Neuronal stem cell (in vitro differentiated cells): ENCODE measurements around the gene SURF1.

Source experiments
- DNase-seq: peaks from one replicate; pipeline ENCODE4 v3.0.0-alpha.2; 2013; ENCODE audit warnings: low spot score
- H2AFZ ChIP-seq: one replicate; pipeline ENCODE4 v1.6.1; 2013; ENCODE audit warnings: mild to moderate bottlenecking, low read length, inconsistent platforms
- H2AK5ac ChIP-seq: 2 replicates; pipeline ENCODE4 v1.6.1; 2013; ENCODE audit warnings: low read depth, mild to moderate bottlenecking, inconsistent platforms, low read length, moderate library complexity, mixed read lengths
- H2BK120ac ChIP-seq: 2 replicates; pipeline ENCODE4 v1.6.1; 2013; ENCODE audit warnings: low read depth, mild to moderate bottlenecking, inconsistent platforms, low read length, moderate library complexity, mixed read lengths
- H2BK12ac ChIP-seq: one replicate; pipeline ENCODE4 v1.6.1; 2013; ENCODE audit warnings: low read length, inconsistent platforms
- H2BK15ac ChIP-seq: 2 replicates; pipeline ENCODE4 v1.6.1; 2013; ENCODE audit warnings: mild to moderate bottlenecking, low read length, inconsistent platforms, mixed read lengths
- H2BK5ac ChIP-seq: one replicate; pipeline ENCODE4 v1.6.1; 2013; ENCODE audit warnings: inconsistent platforms, mild to moderate bottlenecking, low read length, moderate library complexity
- H3K14ac ChIP-seq: one replicate; pipeline ENCODE4 v1.6.1; 2013; ENCODE audit warnings: low read length, inconsistent platforms
- H3K18ac ChIP-seq: 2 replicates; pipeline ENCODE4 v1.6.1; 2013; ENCODE audit warnings: low read length, inconsistent platforms
- H3K23ac ChIP-seq: 2 replicates; pipeline ENCODE4 v1.6.1; 2013; ENCODE audit warnings: low read depth, mild to moderate bottlenecking, mixed read lengths, low read length, inconsistent platforms; ENCODE audit not compliant: poor library complexity
- H3K27ac ChIP-seq: replicated peaks from 3 replicates; pipeline ENCODE4 v1.5.1; 2013; ENCODE audit warnings: low read length, inconsistent platforms
- H3K27me3 ChIP-seq, 3 experiments: 2 replicates each; pipeline ENCODE4 v1.6.1; 2013; ENCODE audit warnings: low read length in 3 of 3, mild to moderate bottlenecking in 2 of 3, inconsistent platforms in 1 of 3, low read depth in 1 of 3, mixed read lengths in 1 of 3, moderate library complexity in 1 of 3; ENCODE audit not compliant: control insufficient read depth in 3 of 3, insufficient read depth in 3 of 3
- H3K36me3 ChIP-seq, 2 donors: replicated peaks in 1 of 2; 2 replicates each; pipeline ENCODE4 v1.6.1; 2013; ENCODE audit warnings: low read length in 2 of 2; ENCODE audit not compliant: control insufficient read depth in 2 of 2, insufficient read depth in 2 of 2
- H3K4ac ChIP-seq: 2 replicates; pipeline ENCODE4 v1.6.1; 2013; ENCODE audit warnings: inconsistent platforms, mild to moderate bottlenecking, low read length, moderate library complexity
- H3K4me1 ChIP-seq, 2 donors: 1 replicate in 1 of 2; 2 replicates in 1 of 2; pipeline ENCODE4 v1.6.1; 2013; ENCODE audit warnings: low read length in 2 of 2, low read depth in 1 of 2; ENCODE audit not compliant: control insufficient read depth in 2 of 2, insufficient read depth in 1 of 2
- H3K4me2 ChIP-seq: one replicate; pipeline ENCODE4 v1.6.1; 2013; ENCODE audit warnings: mild to moderate bottlenecking, low read length, inconsistent platforms; ENCODE audit not compliant: insufficient read depth, poor library complexity, severe bottlenecking
- H3K4me3 ChIP-seq, 2 donors: 2 replicates each; pipeline ENCODE4 v1.5.1; 2013; ENCODE audit warnings: low read length in 2 of 2, mild to moderate bottlenecking in 2 of 2, inconsistent platforms in 1 of 2, moderate library complexity in 1 of 2
- H3K79me1 ChIP-seq: one replicate; pipeline ENCODE4 v1.6.1; 2013; ENCODE audit warnings: low read depth, mild to moderate bottlenecking, inconsistent platforms, low read length, moderate library complexity
- H3K9ac ChIP-seq: one replicate; pipeline ENCODE4 v1.6.1; 2013; ENCODE audit warnings: mild to moderate bottlenecking, low read depth, low read length, inconsistent platforms; ENCODE audit not compliant: poor library complexity
- H3K9me3 ChIP-seq, 2 donors: replicated peaks in 1 of 2; 2 replicates each; pipeline versions ENCODE3 to v1.6.1; 2013; ENCODE audit warnings: low read length in 2 of 2, mild to moderate bottlenecking in 2 of 2, inconsistent platforms in 1 of 2, low read depth in 1 of 2, mixed read lengths in 1 of 2, moderate library complexity in 1 of 2; ENCODE audit not compliant: control insufficient read depth in 2 of 2, insufficient read depth in 1 of 2
- H4K8ac ChIP-seq: one replicate; pipeline ENCODE4 v1.6.1; 2013; ENCODE audit warnings: low read depth, mild to moderate bottlenecking, inconsistent platforms, low read length, moderate library complexity
- H4K91ac ChIP-seq: one replicate; pipeline ENCODE4 v1.6.1; 2013; ENCODE audit warnings: low read length, low read depth, mild to moderate bottlenecking, inconsistent platforms; ENCODE audit not compliant: poor library complexity
- WGBS, 2 donors: extraction: QIAGEN DNeasy Blood & Tissue Kit; methylation state at CpG; one replicate each; pipeline ENCODE4 v1.1.7; 2013; ENCODE audit warnings: missing lambda C conversion rate in 2 of 2, mixed read lengths in 1 of 2; ENCODE audit not compliant: insufficient read length in 2 of 2, insufficient replicate concordance in 1 of 2; ENCODE audit errors: extremely low coverage in 2 of 2; 5-methylcytosine and 5-hydroxymethylcytosine counted together

The SURF1 gene

GRCh38 chr9:133389562-133389961 is 33.3 kb upstream of the SURF1 start:
- H3K36me3 ChIP-seq: no peaks in the 10 kb centered on the region
- H3K79me1 ChIP-seq: no peaks in the 10 kb centered on the region
- H3K9me3 ChIP-seq: peaks cover 4 to 6% of the 10 kb centered on the region in 2 donors
- WGBS, 2 donors: no CpG with 5 or more reads among the region's 13 CpGs
- peak overlapping the region; percentile 58 for H2BK15ac ChIP-seq
- no peak overlapping the region for H4K91ac ChIP-seq
- H2AK5ac ChIP-seq: no peak overlapping the region
- no peak overlapping the region for H3K4me2 ChIP-seq
- peaks cover 0 to 2% of the 10 kb centered on the region in 2 donors for H3K4me1 ChIP-seq
- H3K4me3 ChIP-seq: no peak overlapping the region
- no peak overlapping the region for H3K27ac ChIP-seq
- H3K18ac ChIP-seq: no peak overlapping the region
- H2BK12ac ChIP-seq: peak overlapping the region; percentile 16
- peak overlapping the region; percentile 71 for H2BK5ac ChIP-seq
- no peak overlapping the region for H4K8ac ChIP-seq
- H2BK120ac ChIP-seq: no peak overlapping the region
- no peak overlapping the region for H2AFZ ChIP-seq
- no peak overlapping the region for H3K9ac ChIP-seq
- H3K4ac ChIP-seq: no peak overlapping the region
- no peak for DNase-seq
- H3K23ac ChIP-seq: no peak overlapping the region
- no peak overlapping the region for H3K14ac ChIP-seq
- H3K27me3 ChIP-seq: no peaks in the 10 kb centered on the region

DNA sequence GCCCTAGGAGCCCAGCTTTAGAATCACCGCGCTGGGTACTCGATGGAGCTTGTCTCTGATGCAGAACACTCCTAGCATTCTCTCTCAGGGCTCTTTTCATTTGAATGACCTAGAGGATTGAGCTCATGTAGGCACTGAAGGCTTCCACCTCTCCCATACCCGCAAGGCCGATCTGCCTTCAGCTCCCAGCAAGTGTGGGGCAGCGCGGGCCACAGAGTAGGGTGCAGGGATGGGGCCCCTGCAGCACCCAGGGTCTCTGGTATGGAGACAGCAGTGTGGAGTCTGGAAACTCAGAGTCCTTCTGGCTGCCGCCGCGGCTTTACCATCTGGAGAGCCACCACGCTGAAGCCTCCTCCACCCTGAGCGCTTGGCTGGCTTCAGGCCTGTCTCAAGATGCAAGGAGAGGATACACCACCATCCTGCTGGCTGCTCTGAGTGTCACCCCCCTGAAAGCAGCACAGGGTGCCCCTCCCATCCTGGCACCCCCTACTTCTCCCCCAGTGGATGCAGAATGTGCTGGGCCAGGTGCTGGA is 32.8 kb upstream of the SURF1 start:
- Histone ChIP-seq H3K9me3 (peaks cover 4 to 6% of the 10 kb centered on the region in 2 donors), H3K36me3 (no peaks in the 10 kb centered on the region)

DNA sequence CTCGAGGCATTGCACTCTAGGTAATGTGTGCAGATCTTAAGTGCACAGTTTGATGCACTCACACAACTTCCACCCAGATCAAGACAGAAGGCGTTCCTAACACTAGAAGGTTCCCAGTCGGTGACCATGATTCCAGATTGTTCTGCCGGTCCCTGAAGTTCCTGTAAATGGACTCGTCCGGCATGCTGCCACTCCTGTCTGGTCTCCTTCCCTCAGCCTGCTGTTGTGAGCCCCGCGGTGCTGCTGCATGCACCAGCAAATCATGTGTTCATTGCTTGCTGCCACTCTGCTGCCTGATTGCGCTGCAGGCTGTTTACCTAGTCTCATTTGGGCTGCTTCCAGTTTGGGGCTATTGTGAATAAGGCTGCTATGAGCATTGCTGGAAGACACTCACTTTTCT is 31.4 kb upstream of the SURF1 start:
- Histone ChIP-seq H3K27ac (no peak overlapping the region), H4K91ac (no peak overlapping the region), H2BK120ac (no peak overlapping the region), H3K23ac (no peak overlapping the region), H3K18ac (no peak overlapping the region), H3K27me3 (no peaks in the 10 kb centered on the region), H3K4ac (no peak overlapping the region), H3K4me1 (peaks cover 0 to 2% of the 10 kb centered on the region in 2 donors), H2AK5ac (no peak overlapping the region), H3K36me3 (peaks cover 0 to under 1% of the 10 kb centered on the region in 2 donors), H2AFZ (no peak overlapping the region), H3K4me3 (no peak overlapping the region), H2BK12ac (no peak overlapping the region), H3K4me2 (no peak overlapping the region), H3K9me3 (peaks cover 4 to 10% of the 10 kb centered on the region in 2 donors), H4K8ac (no peak overlapping the region), H2BK15ac (no peak overlapping the region), H3K79me1 (peaks cover 2% of the 10 kb centered on the region), H2BK5ac (peak overlapping the region; percentile 66), H3K14ac (no peak overlapping the region), H3K9ac (no peak overlapping the region)
- no peak for DNase-seq
- no CpG with 5 or more reads among the region's 9 CpGs for WGBS, 2 donors

More for the DNA sequence above, 32.8 kb upstream of the SURF1 start:
- DNase-seq: no peak
- H3K23ac ChIP-seq: no peak overlapping the region
- H3K4me3 ChIP-seq: no peak overlapping the region
- H3K27ac ChIP-seq: no peak overlapping the region
- H4K91ac ChIP-seq: no peak overlapping the region
- H2AFZ ChIP-seq: no peak overlapping the region
- H3K27me3 ChIP-seq: no peaks in the 10 kb centered on the region
- peak overlapping the region; percentile 37 for H2AK5ac ChIP-seq
- no peak overlapping the region for H3K4me2 ChIP-seq
- H3K4ac ChIP-seq: no peak overlapping the region
- H2BK15ac ChIP-seq: peak overlapping the region; percentile 58
- H3K9ac ChIP-seq: peak overlapping the region; percentile 50
- no peak overlapping the region for H3K14ac ChIP-seq
- peak overlapping the region; percentile 71 for H2BK5ac ChIP-seq
- WGBS, 2 donors: no CpG with 5 or more reads among the region's 12 CpGs
- H2BK12ac ChIP-seq: peak overlapping the region; percentile 16
- no peak overlapping the region for H2BK120ac ChIP-seq
- H3K79me1 ChIP-seq: no peaks in the 10 kb centered on the region
- peaks cover 0 to 2% of the 10 kb centered on the region in 2 donors for H3K4me1 ChIP-seq
- H4K8ac ChIP-seq: no peak overlapping the region
- no peak overlapping the region for H3K18ac ChIP-seq

- H3K4me3 ChIP-seq: peak overlapping the region in 1 of 2 donors; percentile 25
- no peak overlapping the region for H3K4ac ChIP-seq
- H4K91ac ChIP-seq: no peak overlapping the region
- H3K14ac ChIP-seq: no peak overlapping the region
- peak overlapping the region; percentile 66 for H2BK5ac ChIP-seq
- no peak overlapping the region for H3K4me2 ChIP-seq
- no peak for DNase-seq
- H2BK120ac ChIP-seq: no peak overlapping the region
- no peak overlapping the region for H3K27ac ChIP-seq
- H4K8ac ChIP-seq: no peak overlapping the region
- H3K27me3 ChIP-seq: peaks cover 0 to 3% (median 0%) of the 10 kb centered on the region in 3 experiments
- H2BK15ac ChIP-seq: no peak overlapping the region
- H3K9me3 ChIP-seq: peaks cover 4 to 13% of the 10 kb centered on the region in 2 donors
- no peak overlapping the region for H2AFZ ChIP-seq
- H3K23ac ChIP-seq: peak overlapping the region; percentile 25
- peaks cover 0 to 2% of the 10 kb centered on the region in 2 donors for H3K4me1 ChIP-seq
- H3K9ac ChIP-seq: no peak overlapping the region
- peaks cover 2% of the 10 kb centered on the region for H3K79me1 ChIP-seq
- peak overlapping the region; percentile 68 for H2AK5ac ChIP-seq
- H3K36me3 ChIP-seq: peaks cover 0 to 2% of the 10 kb centered on the region in 2 donors
- WGBS, 2 donors: no CpG with 5 or more reads among the region's 13 CpGs
- H2BK12ac ChIP-seq: no peak overlapping the region
- peak overlapping the region; percentile 27 for H3K18ac ChIP-seq
Observed at GRCh38 chr9:133386338-133386737, 30.1 kb upstream of the SURF1 start.
